DND-41 (cell line): Measurements from ENCODE around the gene GPBP1L1.

Source experiments
- ATAC-seq: fragments of 200-7000 bp; cut with Tn5 transposase; 3 replicates; pipeline ENCODE4 v1.9.1; 2021; ENCODE audit warnings: low read depth; ENCODE audit not compliant: insufficient read depth
- DNase-seq: peaks from one replicate; pipeline ENCODE4 v3.0.0-alpha.2; 2020
- H2AFZ ChIP-seq: 2 replicates; pipeline ENCODE4 v1.6.0; 2012; ENCODE audit warnings: low read depth, low read length
- H3K27ac ChIP-seq: 2 replicates; pipeline ENCODE4 v1.5.1; 2012; ENCODE audit warnings: low read length, inconsistent platforms
- H3K27me3 ChIP-seq: fragments of 200-600 bp; sonication (generic); 2 replicates; pipeline ENCODE4 v1.6.0; 2012; ENCODE audit warnings: low read length, mild to moderate bottlenecking, inconsistent platforms; ENCODE audit not compliant: insufficient read depth, poor library complexity
- H3K36me3 ChIP-seq: 2 replicates; pipeline ENCODE4 v1.5.1; 2012; ENCODE audit warnings: low read length, inconsistent platforms; ENCODE audit not compliant: insufficient read depth
- H3K4me1 ChIP-seq: 2 replicates; pipeline ENCODE4 v1.5.1; 2012; ENCODE audit warnings: mild to moderate bottlenecking, low read length; ENCODE audit not compliant: insufficient read depth
- H3K4me2 ChIP-seq: 2 replicates; pipeline ENCODE4 v1.6.0; 2012; ENCODE audit warnings: mild to moderate bottlenecking, moderate library complexity, low read length, inconsistent platforms; ENCODE audit not compliant: insufficient read depth
- H3K4me3 ChIP-seq, 2 experiments: fragments of 200-600 bp in 1 of 2; shearing (Covaris generic) in 1 of 2; 2 replicates each; pipeline ENCODE4 v1.5.1; 2012 to 2016; ENCODE audit warnings: inconsistent platforms in 2 of 2, low read length in 2 of 2, mild to moderate bottlenecking in 2 of 2, low read depth in 1 of 2, moderate library complexity in 1 of 2
- H3K79me2 ChIP-seq: 2 replicates; pipeline ENCODE4 v1.6.0; 2012; ENCODE audit warnings: low read length, inconsistent platforms; ENCODE audit not compliant: insufficient read depth
- H3K9ac ChIP-seq: 2 replicates; pipeline ENCODE4 v1.6.0; 2012; ENCODE audit warnings: low read depth, mild to moderate bottlenecking, inconsistent platforms, low read length, moderate library complexity
- H3K9me3 ChIP-seq: 2 replicates; pipeline ENCODE4 v1.5.1; 2012; ENCODE audit warnings: low read length, moderate library complexity, mild to moderate bottlenecking, inconsistent platforms; ENCODE audit not compliant: insufficient read depth, severe bottlenecking
- H4K20me1 ChIP-seq: 2 replicates; pipeline ENCODE4 v1.6.0; 2012; ENCODE audit warnings: low read length; ENCODE audit not compliant: insufficient read depth
- EZH2 ChIP-seq: IDR thresholded peaks from 3 replicates; pipeline ENCODE4 v1.6.1; 2012; ENCODE audit warnings: borderline replicate concordance, low read depth, mild to moderate bottlenecking, moderate library complexity, low read length, inconsistent platforms; ENCODE audit not compliant: severe bottlenecking
- TF ChIP-seq, protein P1 (sequence below): IDR thresholded peaks from 2 replicates; pipeline ENCODE4 v1.5.1; 2012; ENCODE audit warnings: borderline replicate concordance, low read length, moderate library complexity, mild to moderate bottlenecking; ENCODE audit not compliant: poor library complexity, severe bottlenecking; ENCODE audit errors: extremely low read depth

GPBP1L1 gene

DNA sequence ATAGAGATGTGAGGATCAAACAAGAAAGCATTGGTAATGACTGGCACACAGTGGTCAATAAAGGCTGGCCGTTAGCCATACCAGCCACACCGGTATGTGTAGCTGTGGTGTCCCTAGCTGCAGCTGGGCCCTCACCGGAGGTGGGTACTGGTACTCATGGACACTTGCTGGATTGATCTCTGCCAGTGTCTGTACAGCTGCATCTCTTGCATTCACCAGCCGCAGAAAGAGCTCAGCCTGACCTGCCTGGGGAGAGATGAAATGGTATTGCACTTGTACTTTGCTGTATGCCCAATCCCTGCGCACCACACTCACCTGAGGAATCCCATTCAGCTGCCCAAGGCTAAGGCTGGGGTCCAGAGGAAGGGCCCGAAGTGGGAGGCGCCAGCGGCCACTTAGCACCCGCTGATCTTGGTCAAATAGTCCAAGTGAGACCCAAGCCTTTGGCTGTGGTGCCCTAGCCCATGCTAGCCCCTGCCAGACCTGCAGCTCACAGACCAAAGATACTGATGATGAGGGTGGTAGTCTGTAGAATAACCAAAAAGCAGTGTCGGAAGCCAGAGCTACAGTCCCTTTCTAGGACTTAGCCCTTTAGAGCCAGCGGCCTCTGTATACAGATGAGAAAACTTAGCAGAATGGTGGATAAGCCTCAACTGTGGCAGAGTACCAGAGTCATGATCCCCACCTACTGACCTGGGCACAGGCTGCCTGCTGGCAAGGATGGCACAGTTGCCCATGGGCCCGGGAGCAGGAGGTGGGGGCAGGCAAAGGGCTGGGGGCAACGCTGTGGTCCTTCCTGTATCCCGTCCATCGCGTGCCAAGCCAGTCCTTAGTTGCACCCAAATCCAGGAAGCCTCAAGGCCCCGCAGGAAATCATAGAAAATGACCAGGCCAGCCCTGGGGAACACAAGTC lies 65.5 kb downstream of the GPBP1L1 start:
- DNase-seq (no peak), ATAC-seq (peak; percentile 17)
- H3K9ac ChIP-seq, result no peak overlapping the region
- H3K4me3 ChIP-seq, result no peak overlapping the region
- peaks cover 35% of the 10 kb centered on the region for H4K20me1 ChIP-seq
- no peak overlapping the region for H3K27ac ChIP-seq
- TF ChIP-seq EZH2, result no peak
- TF ChIP-seq, protein P1, sequence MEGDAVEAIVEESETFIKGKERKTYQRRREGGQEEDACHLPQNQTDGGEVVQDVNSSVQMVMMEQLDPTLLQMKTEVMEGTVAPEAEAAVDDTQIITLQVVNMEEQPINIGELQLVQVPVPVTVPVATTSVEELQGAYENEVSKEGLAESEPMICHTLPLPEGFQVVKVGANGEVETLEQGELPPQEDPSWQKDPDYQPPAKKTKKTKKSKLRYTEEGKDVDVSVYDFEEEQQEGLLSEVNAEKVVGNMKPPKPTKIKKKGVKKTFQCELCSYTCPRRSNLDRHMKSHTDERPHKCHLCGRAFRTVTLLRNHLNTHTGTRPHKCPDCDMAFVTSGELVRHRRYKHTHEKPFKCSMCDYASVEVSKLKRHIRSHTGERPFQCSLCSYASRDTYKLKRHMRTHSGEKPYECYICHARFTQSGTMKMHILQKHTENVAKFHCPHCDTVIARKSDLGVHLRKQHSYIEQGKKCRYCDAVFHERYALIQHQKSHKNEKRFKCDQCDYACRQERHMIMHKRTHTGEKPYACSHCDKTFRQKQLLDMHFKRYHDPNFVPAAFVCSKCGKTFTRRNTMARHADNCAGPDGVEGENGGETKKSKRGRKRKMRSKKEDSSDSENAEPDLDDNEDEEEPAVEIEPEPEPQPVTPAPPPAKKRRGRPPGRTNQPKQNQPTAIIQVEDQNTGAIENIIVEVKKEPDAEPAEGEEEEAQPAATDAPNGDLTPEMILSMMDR, result no peak
- H3K79me2 ChIP-seq, result no peaks in the 10 kb centered on the region
- H3K4me2 ChIP-seq, result no peak overlapping the region
- H3K9me3 ChIP-seq, result no peaks in the 10 kb centered on the region
- no peak overlapping the region for H2AFZ ChIP-seq
- no peaks in the 10 kb centered on the region for H3K4me1 ChIP-seq
- no peaks in the 10 kb centered on the region for H3K27me3 ChIP-seq
- H3K36me3 ChIP-seq, result peaks cover 74% of the 10 kb centered on the region

DNA sequence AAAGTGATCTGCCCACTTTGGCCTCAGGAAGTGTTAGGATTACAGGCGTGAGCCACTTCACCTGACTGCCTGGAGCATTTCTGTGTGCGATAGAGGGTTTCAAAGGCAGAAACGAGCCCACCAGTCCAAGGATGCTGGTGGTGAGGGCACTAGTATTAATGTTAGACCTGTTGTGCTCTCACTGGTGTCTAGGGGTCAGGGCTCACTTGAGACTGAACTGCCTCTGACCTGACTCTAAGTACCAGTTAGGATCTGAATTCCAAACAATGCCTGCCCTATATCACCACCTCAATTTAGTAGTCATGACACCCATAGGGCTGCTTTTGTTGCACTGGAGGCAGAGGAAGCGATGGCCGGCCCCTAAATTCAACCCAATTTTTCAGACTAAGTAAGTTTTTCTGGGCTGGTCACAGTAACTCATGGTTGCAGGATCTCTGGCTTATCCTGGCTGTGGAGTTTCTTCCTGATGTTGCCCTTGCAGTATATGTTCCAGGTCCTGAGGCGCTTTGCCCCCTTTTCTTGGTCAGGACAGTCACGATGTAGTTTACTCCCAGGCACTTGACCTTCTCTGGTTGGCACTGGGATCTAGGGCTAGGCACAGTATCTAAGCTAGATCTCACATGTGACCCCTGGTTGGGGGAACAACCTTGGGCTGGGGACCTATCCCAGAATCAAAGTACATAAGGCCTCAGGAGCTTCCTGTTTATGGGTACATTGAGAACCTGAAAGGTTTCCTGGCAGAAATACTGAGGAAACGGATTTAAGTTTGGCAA lies 67.0 kb downstream of the GPBP1L1 start:
- no peaks in the 10 kb centered on the region for H3K4me1 ChIP-seq
- H3K27me3 ChIP-seq, result no peaks in the 10 kb centered on the region
- no peak overlapping the region for H2AFZ ChIP-seq
- peaks cover 43% of the 10 kb centered on the region for H4K20me1 ChIP-seq
- peak; percentile 16; the same call in 1 of the 3 replicates for ATAC-seq
- TF ChIP-seq, protein P1, result no peak
- no peak for TF ChIP-seq EZH2
- DNase-seq, result no peak
- H3K79me2 ChIP-seq, result no peaks in the 10 kb centered on the region
- no peak overlapping the region for H3K4me2 ChIP-seq
- H3K9ac ChIP-seq, result no peak overlapping the region
- no peaks in the 10 kb centered on the region for H3K9me3 ChIP-seq
- 0 out of 2 replicates have a peak overlapping the region, but pooled peaks have one; percentile 24 for H3K27ac ChIP-seq
- peaks cover 85% of the 10 kb centered on the region for H3K36me3 ChIP-seq
- no peak overlapping the region for H3K4me3 ChIP-seq

DNA sequence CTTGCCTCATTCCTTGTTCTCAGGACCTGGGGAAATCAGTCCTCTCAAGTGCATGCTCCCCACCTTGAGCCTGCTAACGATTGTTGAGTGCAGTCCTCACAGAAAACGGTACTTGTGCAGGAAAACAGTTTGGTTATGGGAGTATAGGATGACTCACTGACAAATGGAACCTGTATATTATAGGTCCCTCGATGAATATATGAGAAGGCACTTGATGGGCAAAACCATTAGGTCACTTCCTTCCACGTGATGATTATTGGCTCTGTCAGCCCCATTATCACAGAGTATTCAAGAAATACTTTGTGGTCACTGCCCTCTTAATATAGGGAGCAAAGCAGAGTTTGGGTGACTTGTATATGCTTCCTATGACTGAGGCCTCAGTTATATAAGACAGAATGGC lies 68.7 kb downstream of the GPBP1L1 start:
- H3K4me3 ChIP-seq, result no peak overlapping the region
- no peaks in the 10 kb centered on the region for H3K27me3 ChIP-seq
- no peak overlapping the region for H3K27ac ChIP-seq
- H3K9me3 ChIP-seq, result no peaks in the 10 kb centered on the region
- TF ChIP-seq, protein P1, result no peak
- TF ChIP-seq EZH2, result no peak
- H4K20me1 ChIP-seq, result peaks cover 51% of the 10 kb centered on the region
- DNase-seq (no peak), ATAC-seq (no peak)
- peaks cover 93% of the 10 kb centered on the region for H3K36me3 ChIP-seq
- no peak overlapping the region for H3K9ac ChIP-seq
- peaks cover 8% of the 10 kb centered on the region for H3K79me2 ChIP-seq
- H2AFZ ChIP-seq, result no peak overlapping the region
- no peaks in the 10 kb centered on the region for H3K4me1 ChIP-seq
- no peak overlapping the region for H3K4me2 ChIP-seq
